A673 (cell line): ENCODE results near the gene CRYGN. TPM values are rescaled to one million over a fixed set of nuclear protein-coding genes. Genes with fewer than 3 reads are reported as not detected.

Source experiments
- BruUV-seq: library from RNA; stranded (reverse); fragments of 400-500 nt; replicated peaks from 2 replicates; lab custom pipeline; 2021; lab: Mats Ljungman, UMichigan
- CTCF ChIA-PET: fragments of 300-600 bp; sonication (Branson Sonifier 250); formaldehyde crosslinking; loops from one replicate; lab custom pipeline; 2022; ENCODE audit warnings: antibody characterized with exemption; lab: Charles Lee
- POLR2A ChIA-PET: fragments of 300-600 bp; sonication (Branson Sonifier 250); formaldehyde crosslinking; loops from one replicate; lab custom pipeline; 2022; ENCODE audit warnings: antibody characterized with exemption; ENCODE audit not compliant: low non-redundant PET; lab: Charles Lee
- DNase-seq: peaks from one replicate; pipeline ENCODE4 v3.0.0-alpha.2; 2015; ENCODE audit warnings: low spot score
- H3K27ac ChIP-seq: fragments of 200-600 bp; sonication (generic); 2 replicates; pipeline ENCODE4 v1.5.1; 2016; ENCODE audit warnings: mixed run types, low read depth, mild to moderate bottlenecking, mixed read lengths, antibody characterized with exemption, low read length; ENCODE audit not compliant: poor library complexity, severe bottlenecking
- H3K27me3 ChIP-seq: fragments of 200-600 bp; sonication (generic); replicated peaks from 2 replicates; pipeline ENCODE4 v1.6.1; 2017; ENCODE audit warnings: mixed run types, low read depth, mild to moderate bottlenecking, mixed read lengths, antibody characterized with exemption, low read length; ENCODE audit not compliant: insufficient read depth, poor library complexity
- H3K36me3 ChIP-seq: fragments of 200-600 bp; sonication (generic); 2 replicates; pipeline ENCODE4 v1.6.1; 2016; ENCODE audit warnings: mixed run types, mild to moderate bottlenecking, mixed read lengths, antibody characterized with exemption, low read length; ENCODE audit not compliant: insufficient read depth, poor library complexity, severe bottlenecking
- H3K4me1 ChIP-seq: fragments of 200-600 bp; sonication (generic); 2 replicates; pipeline ENCODE4 v1.6.1; 2017; ENCODE audit warnings: mixed run types, mild to moderate bottlenecking, mixed read lengths, antibody characterized with exemption, low read length; ENCODE audit not compliant: insufficient read depth, poor library complexity, severe bottlenecking
- H3K4me3 ChIP-seq: fragments of 200-600 bp; sonication (generic); 2 replicates; pipeline ENCODE4 v1.5.1; 2016; ENCODE audit warnings: low read depth, mixed run types, mild to moderate bottlenecking, mixed read lengths, low read length; ENCODE audit not compliant: poor library complexity, severe bottlenecking
- H3K9me3 ChIP-seq: fragments of 200-600 bp; sonication (generic); 2 replicates; pipeline ENCODE4 v1.6.1; 2016; ENCODE audit warnings: mixed run types, low read depth, mild to moderate bottlenecking, mixed read lengths, antibody characterized with exemption, low read length; ENCODE audit not compliant: poor library complexity, severe bottlenecking
- EZH2 ChIP-seq: fragments of 200-600 bp; sonication (generic); IDR thresholded peaks from 2 replicates; pipeline ENCODE4 v1.6.1; 2017; ENCODE audit warnings: borderline replicate concordance, low read depth, mild to moderate bottlenecking, mixed read lengths, antibody characterized with exemption, low read length; ENCODE audit not compliant: poor library complexity, severe bottlenecking
- intact Hi-C: fragments of 100-400 bp; cut with micrococcal nuclease; formaldehyde crosslinking; loops from one replicate; pipeline ENCODE4 v1.10.0; 2022; ENCODE audit not compliant: unreplicated experiment
- total RNA-seq: library from RNA; stranded (reverse); gene quantifications from 2 replicates; pipeline ENCODE4 v1.2.3, GENCODE V29; 2021
- TF ChIP-seq, protein P1 (sequence below): fragments of 300-800, 200-600 bp; sonication (generic); conservative IDR thresholded peaks from 2 replicates; pipeline ENCODE4 v1.5.1; 2017; ENCODE audit warnings: low read depth, mild to moderate bottlenecking, antibody characterized with exemption, low read length, moderate library complexity, mixed read lengths

Gene CRYGN
- total RNA-seq, 1 experiment from 2014 or later: 0.13 TPM

DNA sequence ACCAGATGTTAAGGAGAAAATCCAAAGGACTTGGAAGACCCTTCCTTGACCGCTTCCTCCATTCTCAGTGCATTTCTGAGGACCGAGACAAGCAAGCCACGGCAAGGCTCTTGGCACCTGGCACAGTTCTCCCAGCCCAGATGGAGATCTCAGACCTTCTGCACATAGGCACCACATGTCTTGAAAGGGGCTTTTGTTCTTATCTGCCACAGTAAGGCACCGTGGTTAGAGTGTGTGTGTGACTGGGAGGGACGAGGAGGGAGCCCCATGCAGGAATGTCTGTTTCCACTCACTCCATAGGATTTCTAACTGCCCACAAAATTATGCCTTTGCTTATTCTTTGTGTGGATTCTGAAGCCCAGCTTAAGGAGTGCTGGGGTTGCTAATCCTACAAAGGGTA, 19.8 kb downstream of the CRYGN start:
- ChIA-PET POLR2A (no interaction called here), CTCF (interaction anchor here (0.5 kb wide), 1 partner anchor 71 kb away, joined by 3 read pairs; no protein-coding TSS in a partner anchor)
- no peaks in the 10 kb centered on the region for H3K36me3 ChIP-seq
- no peaks in the 10 kb centered on the region for H3K4me1 ChIP-seq
- TF ChIP-seq, protein P1, sequence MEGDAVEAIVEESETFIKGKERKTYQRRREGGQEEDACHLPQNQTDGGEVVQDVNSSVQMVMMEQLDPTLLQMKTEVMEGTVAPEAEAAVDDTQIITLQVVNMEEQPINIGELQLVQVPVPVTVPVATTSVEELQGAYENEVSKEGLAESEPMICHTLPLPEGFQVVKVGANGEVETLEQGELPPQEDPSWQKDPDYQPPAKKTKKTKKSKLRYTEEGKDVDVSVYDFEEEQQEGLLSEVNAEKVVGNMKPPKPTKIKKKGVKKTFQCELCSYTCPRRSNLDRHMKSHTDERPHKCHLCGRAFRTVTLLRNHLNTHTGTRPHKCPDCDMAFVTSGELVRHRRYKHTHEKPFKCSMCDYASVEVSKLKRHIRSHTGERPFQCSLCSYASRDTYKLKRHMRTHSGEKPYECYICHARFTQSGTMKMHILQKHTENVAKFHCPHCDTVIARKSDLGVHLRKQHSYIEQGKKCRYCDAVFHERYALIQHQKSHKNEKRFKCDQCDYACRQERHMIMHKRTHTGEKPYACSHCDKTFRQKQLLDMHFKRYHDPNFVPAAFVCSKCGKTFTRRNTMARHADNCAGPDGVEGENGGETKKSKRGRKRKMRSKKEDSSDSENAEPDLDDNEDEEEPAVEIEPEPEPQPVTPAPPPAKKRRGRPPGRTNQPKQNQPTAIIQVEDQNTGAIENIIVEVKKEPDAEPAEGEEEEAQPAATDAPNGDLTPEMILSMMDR: no peak
- no peak for TF ChIP-seq EZH2
- no peaks in the 10 kb centered on the region for H3K27me3 ChIP-seq
- H3K27ac ChIP-seq: no peak overlapping the region
- no peak overlapping the region for H3K4me3 ChIP-seq
- no TSS peak for BruUV-seq
- intact Hi-C loops: no loop called here
- H3K9me3 ChIP-seq: no peaks in the 10 kb centered on the region
- DNase-seq: no peak

DNA sequence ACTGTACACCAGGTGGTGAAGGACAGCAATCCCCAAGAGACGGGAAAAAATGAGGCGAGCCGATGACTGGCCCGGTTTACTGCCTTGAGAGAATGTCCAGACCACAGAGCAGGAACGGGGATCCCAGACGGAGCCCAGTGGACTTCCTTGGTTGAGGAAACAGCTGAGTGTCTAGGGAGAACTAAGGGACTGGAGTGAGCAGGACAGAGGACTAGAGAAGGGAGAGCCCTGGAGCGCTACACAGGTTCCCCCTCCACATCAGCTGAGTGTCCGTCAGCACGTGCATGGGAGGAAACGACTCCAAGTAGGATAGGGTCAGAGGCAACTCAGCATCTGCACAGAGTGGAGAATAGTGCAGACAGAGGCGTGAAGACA, 23.0 kb downstream of the CRYGN start:
- CTCF ChIA-PET: no interaction called here
- Histone ChIP-seq H3K27me3 (peaks cover 16% of the 10 kb centered on the region), H3K4me3 (no peak overlapping the region), H3K27ac (no peak overlapping the region), H3K4me1 (no peaks in the 10 kb centered on the region), H3K36me3 (no peaks in the 10 kb centered on the region), H3K9me3 (no peaks in the 10 kb centered on the region)
- POLR2A ChIA-PET: no interaction called here
- BruUV-seq: no TSS peak
- TF ChIP-seq, protein P1: no peak
- no peak for TF ChIP-seq EZH2
- intact Hi-C loops: no loop called here
- no peak for DNase-seq

DNA sequence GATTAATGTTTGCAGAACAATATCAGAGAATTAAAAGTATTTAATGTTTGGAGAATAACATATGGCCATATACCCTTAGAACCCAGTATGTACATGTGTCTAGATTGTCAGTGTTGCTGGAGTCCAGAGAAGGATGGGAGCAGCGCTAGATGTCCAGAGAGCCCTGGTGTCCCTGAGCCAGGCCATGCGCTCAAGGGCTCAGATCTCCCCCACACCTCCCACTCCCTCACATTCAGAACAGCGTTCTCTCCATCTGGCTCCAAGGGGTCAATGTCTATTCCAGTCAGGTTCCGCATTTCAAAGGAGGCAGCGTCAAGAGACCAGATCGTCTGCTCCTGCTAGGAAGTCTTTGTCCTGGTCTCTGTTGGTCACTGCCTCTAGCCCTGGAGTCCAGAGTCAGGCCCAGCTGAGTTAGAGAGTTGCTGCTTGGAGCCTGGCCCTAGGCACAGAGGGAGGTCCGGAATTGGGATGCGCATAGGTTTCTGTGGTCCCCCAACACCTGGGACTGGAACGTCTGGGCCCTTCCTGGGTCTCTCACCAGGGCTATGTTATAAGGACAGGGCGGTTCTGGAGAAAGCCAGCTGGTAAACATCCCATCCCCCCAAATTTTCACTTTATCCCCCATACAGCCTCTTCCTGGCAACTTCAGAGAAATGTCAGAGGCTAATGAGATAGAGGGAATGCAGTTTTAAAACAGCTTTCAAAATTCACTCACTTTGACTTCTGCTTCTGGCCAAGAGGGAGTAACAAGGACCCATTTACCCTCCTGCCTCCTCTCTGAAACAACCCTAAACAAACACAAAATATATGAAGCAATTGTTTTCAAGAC, 23.6 kb downstream of the CRYGN start:
- TF ChIP-seq, protein P1: no peak
- no peak for TF ChIP-seq EZH2
- Histone ChIP-seq H3K27ac (no peak overlapping the region), H3K4me1 (no peaks in the 10 kb centered on the region), H3K9me3 (no peaks in the 10 kb centered on the region), H3K27me3 (peaks cover 21% of the 10 kb centered on the region), H3K4me3 (no peak overlapping the region), H3K36me3 (no peaks in the 10 kb centered on the region)
- ChIA-PET CTCF (no interaction called here), POLR2A (no interaction called here)
- intact Hi-C loops: no loop called here
- no TSS peak for BruUV-seq
- DNase-seq: no peak
